GM11168 (cell line): ENCODE measurements around the gene MTHFS.
"Not testable (repeated sequence)": the region's sequence is repeated elsewhere in the genome, so short reads cannot be mapped to it uniquely, and the experiment has no call there.

ENCODE experiments used
- in situ Hi-C: fragments of 300-500 bp; cut with MboI; formaldehyde crosslinking; loops from one replicate; pipeline ENCODE4 v1.12.0; 2022; ENCODE audit warnings: low sequenced_read_pairs; ENCODE audit not compliant: unreplicated experiment

MTHFS gene

GRCh38 chr15:79916502-79917132 lies 19.8 kb upstream of the MTHFS start:
- in situ Hi-C loops: no loop called here

GRCh38 chr15:79915776-79916501 lies 19.1 kb upstream of the MTHFS start:
- in situ Hi-C loops: not testable (repeated sequence)

- in situ Hi-C loops: no loop called here
Measured at GRCh38 chr15:79914728-79915127, 17.9 kb upstream of the MTHFS start.

- in situ Hi-C loops: not testable (repeated sequence)
Measured at GRCh38 chr15:79909556-79910335, 12.9 kb upstream of the MTHFS start.

- in situ Hi-C loops: no loop called here
Measured at GRCh38 chr15:79904271-79904670, 7.5 kb upstream of the MTHFS start.

- in situ Hi-C loops: no loop called here
Measured at GRCh38 chr15:79903626-79904025, 6.8 kb upstream of the MTHFS start.

- in situ Hi-C loops: no loop called here
Measured at GRCh38 chr15:79903144-79903543, 6.3 kb upstream of the MTHFS start.

GRCh38 chr15:79901958-79902357 lies 5.1 kb upstream of the MTHFS start:
- in situ Hi-C loops: no loop called here

- in situ Hi-C loops: not testable (repeated sequence)
Measured at GRCh38 chr15:79900818-79901378, 4.1 kb upstream of the MTHFS start.

- in situ Hi-C loops: no loop called here
Measured at GRCh38 chr15:79900087-79900486, 3.3 kb upstream of the MTHFS start.

GRCh38 chr15:79898786-79899185 lies 2.0 kb upstream of the MTHFS start:
- in situ Hi-C loops: loop anchor here (10.0 kb wide), 1 partner anchor 96 kb away; no protein-coding TSS in a partner anchor

GRCh38 chr15:79898369-79898768 lies 1.6 kb upstream of the MTHFS start:
- in situ Hi-C loops: loop anchor here (10.0 kb wide), 1 partner anchor 96 kb away; no protein-coding TSS in a partner anchor

- in situ Hi-C loops: loop anchor here (10.0 kb wide), 1 partner anchor 97 kb away; no protein-coding TSS in a partner anchor
Measured at GRCh38 chr15:79897701-79898113, 893 bp upstream of the MTHFS start.

- in situ Hi-C loops: loop anchor here (10.0 kb wide), 1 partner anchor 97 kb away; no protein-coding TSS in a partner anchor
Measured at GRCh38 chr15:79897380-79897678, 515 bp upstream of the MTHFS start.

GRCh38 chr15:79896131-79896633 lies 632 bp downstream of the MTHFS start:
- in situ Hi-C loops: loop anchor here (10.0 kb wide), 1 partner anchor 99 kb away; no protein-coding TSS in a partner anchor

GRCh38 chr15:79887054-79887930 lies 9.5 kb downstream of the MTHFS start:
- in situ Hi-C loops: no loop called here

GRCh38 chr15:79886124-79886523 lies 10.7 kb downstream of the MTHFS start:
- in situ Hi-C loops: no loop called here

GRCh38 chr15:79884204-79884596 lies 12.6 kb downstream of the MTHFS start:
- in situ Hi-C loops: no loop called here

GRCh38 chr15:79883579-79884203 lies 13.1 kb downstream of the MTHFS start:
- in situ Hi-C loops: no loop called here
